SW480 (cell line): ENCODE measurements around the gene NDUFAF3.

ENCODE experiments used
- DNase-seq: peaks from one replicate; pipeline ENCODE4 v3.0.0-alpha.2; 2016; ENCODE audit warnings: low spot score

Gene NDUFAF3

GRCh38 chr3:49054344-49054862 lies 32.5 kb downstream of the NDUFAF3 start:
- DNase-seq, result no peak

DNA sequence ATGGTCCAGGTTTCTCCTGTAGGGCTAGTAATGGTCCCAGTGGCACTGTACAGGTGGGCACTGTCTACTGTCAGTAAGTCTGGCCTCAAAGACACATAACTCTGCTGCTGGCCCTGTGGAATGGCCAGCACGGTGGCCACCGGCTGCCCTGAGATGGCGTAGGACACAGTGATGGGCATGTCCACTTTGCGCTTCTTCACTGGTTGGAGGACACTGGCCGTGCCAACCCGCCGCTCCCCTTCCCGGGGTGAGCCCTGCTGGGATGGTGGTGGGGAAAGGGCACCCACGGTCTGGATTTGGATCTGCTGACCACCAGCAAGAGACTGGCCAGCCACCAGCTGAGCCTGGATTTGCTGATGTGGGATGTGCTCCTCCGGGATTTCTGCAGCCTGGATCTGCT lies 35.3 kb downstream of the NDUFAF3 start:
- DNase-seq, result no peak

DNA sequence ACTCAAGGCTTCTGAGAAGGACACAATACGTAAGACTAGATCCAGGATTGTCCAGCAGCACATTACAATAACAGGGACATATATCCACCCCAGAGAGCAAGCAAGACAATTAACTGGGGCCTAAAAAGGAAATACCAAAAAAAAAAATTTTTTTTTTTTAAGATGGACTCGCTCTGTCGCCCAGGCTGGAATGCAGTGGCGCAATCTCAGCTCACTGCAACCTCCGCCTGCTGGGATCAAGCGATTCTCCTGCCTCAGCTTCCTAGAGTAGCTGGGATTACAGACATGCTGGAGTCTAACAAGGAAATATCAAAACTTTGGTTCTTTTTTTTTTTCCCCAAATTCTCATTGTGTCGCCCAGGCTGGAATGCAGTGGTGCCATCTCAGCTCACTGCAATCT lies 36.1 kb downstream of the NDUFAF3 start:
- DNase-seq, result no peak
